PFSK-1 (cell line): ENCODE measurements around the gene BAX.

Experiments used
- POLR2AphosphoS5 ChIP-seq: IDR thresholded peaks from 2 replicates; pipeline ENCODE4 v1.6.1; 2012; ENCODE audit warnings: low read depth, mild to moderate bottlenecking, control low read depth, low read length, moderate library complexity
- SIN3A ChIP-seq: IDR thresholded peaks from 2 replicates; pipeline ENCODE4 v1.6.1; 2012; ENCODE audit warnings: mild to moderate bottlenecking, low read length, moderate library complexity, borderline replicate concordance; ENCODE audit not compliant: insufficient read depth
- TAF1 ChIP-seq: IDR thresholded peaks from 2 replicates; pipeline ENCODE4 v1.6.1; 2012; ENCODE audit warnings: low read length, control low read depth, borderline replicate concordance; ENCODE audit not compliant: insufficient read depth
- TF ChIP-seq, protein P1 (sequence below), 2 experiments: IDR thresholded peaks; 2 replicates each; pipeline versions ENCODE4 v1.6.1 to v1.8.0; 2011 to 2012; ENCODE audit warnings: low read depth in 2 of 2, low read length in 2 of 2, control low read depth in 1 of 2, inconsistent platforms in 1 of 2, mild to moderate bottlenecking in 1 of 2, moderate library complexity in 1 of 2; ENCODE audit not compliant: insufficient read depth in 1 of 2

DNA sequence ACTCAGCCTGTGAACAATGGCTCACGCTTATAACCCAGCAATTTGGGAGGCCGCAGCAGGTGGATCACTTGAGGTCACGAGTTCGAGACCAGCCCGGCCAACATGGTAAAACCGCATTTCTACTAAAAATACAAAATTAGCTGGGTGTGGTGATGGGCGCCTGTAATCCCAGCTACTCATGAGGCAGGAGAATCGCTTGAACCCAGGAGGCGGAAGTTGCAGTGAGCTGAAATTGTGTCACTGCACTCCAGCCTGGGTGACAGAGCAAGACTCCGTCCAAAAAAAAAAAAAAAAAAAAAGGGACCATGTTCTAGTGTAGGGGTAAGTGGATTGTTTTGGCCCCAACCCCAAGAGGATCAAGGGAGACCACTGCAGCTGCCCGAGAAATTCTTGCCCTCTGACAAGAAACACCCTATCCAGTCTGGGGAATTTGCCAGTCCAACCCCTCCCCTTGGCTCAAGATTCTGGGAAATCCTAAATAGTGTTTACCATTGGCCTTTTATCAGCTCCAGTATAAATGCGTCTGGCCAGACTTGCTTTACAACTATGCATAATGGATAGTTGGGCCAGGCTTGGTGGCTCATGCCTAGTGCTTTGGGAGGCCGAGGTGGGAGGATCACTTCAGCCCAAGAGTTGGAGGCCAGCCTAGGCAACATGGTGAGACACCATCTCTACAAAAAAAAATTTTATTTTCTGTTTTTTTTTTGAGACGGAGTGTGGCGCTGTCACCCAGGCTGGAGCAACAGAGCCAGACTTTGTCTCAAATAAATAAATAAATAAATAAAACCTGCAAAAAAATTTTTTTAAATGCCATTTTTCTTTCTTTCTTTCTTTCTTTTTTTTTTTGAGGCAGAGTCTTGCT lies 26.3 kb upstream of the BAX start:
- no peak for TF ChIP-seq POLR2AphosphoS5
- TF ChIP-seq TAF1: no peak
- TF ChIP-seq, protein P1, sequence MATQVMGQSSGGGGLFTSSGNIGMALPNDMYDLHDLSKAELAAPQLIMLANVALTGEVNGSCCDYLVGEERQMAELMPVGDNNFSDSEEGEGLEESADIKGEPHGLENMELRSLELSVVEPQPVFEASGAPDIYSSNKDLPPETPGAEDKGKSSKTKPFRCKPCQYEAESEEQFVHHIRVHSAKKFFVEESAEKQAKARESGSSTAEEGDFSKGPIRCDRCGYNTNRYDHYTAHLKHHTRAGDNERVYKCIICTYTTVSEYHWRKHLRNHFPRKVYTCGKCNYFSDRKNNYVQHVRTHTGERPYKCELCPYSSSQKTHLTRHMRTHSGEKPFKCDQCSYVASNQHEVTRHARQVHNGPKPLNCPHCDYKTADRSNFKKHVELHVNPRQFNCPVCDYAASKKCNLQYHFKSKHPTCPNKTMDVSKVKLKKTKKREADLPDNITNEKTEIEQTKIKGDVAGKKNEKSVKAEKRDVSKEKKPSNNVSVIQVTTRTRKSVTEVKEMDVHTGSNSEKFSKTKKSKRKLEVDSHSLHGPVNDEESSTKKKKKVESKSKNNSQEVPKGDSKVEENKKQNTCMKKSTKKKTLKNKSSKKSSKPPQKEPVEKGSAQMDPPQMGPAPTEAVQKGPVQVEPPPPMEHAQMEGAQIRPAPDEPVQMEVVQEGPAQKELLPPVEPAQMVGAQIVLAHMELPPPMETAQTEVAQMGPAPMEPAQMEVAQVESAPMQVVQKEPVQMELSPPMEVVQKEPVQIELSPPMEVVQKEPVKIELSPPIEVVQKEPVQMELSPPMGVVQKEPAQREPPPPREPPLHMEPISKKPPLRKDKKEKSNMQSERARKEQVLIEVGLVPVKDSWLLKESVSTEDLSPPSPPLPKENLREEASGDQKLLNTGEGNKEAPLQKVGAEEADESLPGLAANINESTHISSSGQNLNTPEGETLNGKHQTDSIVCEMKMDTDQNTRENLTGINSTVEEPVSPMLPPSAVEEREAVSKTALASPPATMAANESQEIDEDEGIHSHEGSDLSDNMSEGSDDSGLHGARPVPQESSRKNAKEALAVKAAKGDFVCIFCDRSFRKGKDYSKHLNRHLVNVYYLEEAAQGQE (IDR thresholded peaks at IDR 0.05; ENCODE audit: insufficient read depth in 1 of 2, low read depth in 2 of 2, low read length in 2 of 2): no peak
- no peak for TF ChIP-seq SIN3A
